A673 (cell line): Measurements from ENCODE around the gene SRSF7. TPM values are rescaled to one million over a fixed set of nuclear protein-coding genes. Genes with fewer than 3 reads are reported as not detected.

Experiments
- BruUV-seq: library from RNA; stranded (reverse); fragments of 400-500 nt; replicated peaks from 2 replicates; lab custom pipeline; 2021; lab: Mats Ljungman, UMichigan
- CTCF ChIA-PET: fragments of 300-600 bp; sonication (Branson Sonifier 250); formaldehyde crosslinking; loops from one replicate; lab custom pipeline; 2022; ENCODE audit warnings: antibody characterized with exemption; lab: Charles Lee
- POLR2A ChIA-PET: fragments of 300-600 bp; sonication (Branson Sonifier 250); formaldehyde crosslinking; loops from one replicate; lab custom pipeline; 2022; ENCODE audit warnings: antibody characterized with exemption; ENCODE audit not compliant: low non-redundant PET; lab: Charles Lee
- DNase-seq: peaks from one replicate; pipeline ENCODE4 v3.0.0-alpha.2; 2015; ENCODE audit warnings: low spot score
- H3K27ac ChIP-seq: fragments of 200-600 bp; sonication (generic); 2 replicates; pipeline ENCODE4 v1.5.1; 2016; ENCODE audit warnings: mixed run types, low read depth, mild to moderate bottlenecking, mixed read lengths, antibody characterized with exemption, low read length; ENCODE audit not compliant: poor library complexity, severe bottlenecking
- H3K27me3 ChIP-seq: fragments of 200-600 bp; sonication (generic); replicated peaks from 2 replicates; pipeline ENCODE4 v1.6.1; 2017; ENCODE audit warnings: mixed run types, low read depth, mild to moderate bottlenecking, mixed read lengths, antibody characterized with exemption, low read length; ENCODE audit not compliant: insufficient read depth, poor library complexity
- H3K36me3 ChIP-seq: fragments of 200-600 bp; sonication (generic); 2 replicates; pipeline ENCODE4 v1.6.1; 2016; ENCODE audit warnings: mixed run types, mild to moderate bottlenecking, mixed read lengths, antibody characterized with exemption, low read length; ENCODE audit not compliant: insufficient read depth, poor library complexity, severe bottlenecking
- H3K4me1 ChIP-seq: fragments of 200-600 bp; sonication (generic); 2 replicates; pipeline ENCODE4 v1.6.1; 2017; ENCODE audit warnings: mixed run types, mild to moderate bottlenecking, mixed read lengths, antibody characterized with exemption, low read length; ENCODE audit not compliant: insufficient read depth, poor library complexity, severe bottlenecking
- H3K4me3 ChIP-seq: fragments of 200-600 bp; sonication (generic); 2 replicates; pipeline ENCODE4 v1.5.1; 2016; ENCODE audit warnings: low read depth, mixed run types, mild to moderate bottlenecking, mixed read lengths, low read length; ENCODE audit not compliant: poor library complexity, severe bottlenecking
- H3K9me3 ChIP-seq: fragments of 200-600 bp; sonication (generic); 2 replicates; pipeline ENCODE4 v1.6.1; 2016; ENCODE audit warnings: mixed run types, low read depth, mild to moderate bottlenecking, mixed read lengths, antibody characterized with exemption, low read length; ENCODE audit not compliant: poor library complexity, severe bottlenecking
- CTCF ChIP-seq: fragments of 300-800, 200-600 bp; sonication (generic); conservative IDR thresholded peaks from 2 replicates; pipeline ENCODE4 v1.5.1; 2017; ENCODE audit warnings: low read depth, mild to moderate bottlenecking, antibody characterized with exemption, low read length, moderate library complexity, mixed read lengths
- EZH2 ChIP-seq: fragments of 200-600 bp; sonication (generic); IDR thresholded peaks from 2 replicates; pipeline ENCODE4 v1.6.1; 2017; ENCODE audit warnings: borderline replicate concordance, low read depth, mild to moderate bottlenecking, mixed read lengths, antibody characterized with exemption, low read length; ENCODE audit not compliant: poor library complexity, severe bottlenecking
- intact Hi-C: fragments of 100-400 bp; cut with micrococcal nuclease; formaldehyde crosslinking; loops from one replicate; pipeline ENCODE4 v1.10.0; 2022; ENCODE audit not compliant: unreplicated experiment
- total RNA-seq: library from RNA; stranded (reverse); gene quantifications from 2 replicates; pipeline ENCODE4 v1.2.3, GENCODE V29; 2021

SRSF7 gene
- total RNA-seq, 1 experiment from 2014 or later = 355 TPM

- Histone ChIP-seq H3K9me3 (no peaks in the 10 kb centered on the region), H3K27ac (no peak overlapping the region), H3K4me1 (peaks cover 18% of the 10 kb centered on the region), H3K4me3 (no peak overlapping the region), H3K27me3 (no peaks in the 10 kb centered on the region), H3K36me3 (no peaks in the 10 kb centered on the region)
- no TSS peak for BruUV-seq
- POLR2A ChIA-PET = interaction anchor here (0.7 kb wide), 1 partner anchor 20 kb away, joined by 6 read pairs; no protein-coding TSS in a partner anchor
- TF ChIP-seq CTCF (no peak), EZH2 (no peak)
- DNase-seq = peak; percentile 10
- intact Hi-C loops = no loop called here
- CTCF ChIA-PET = no interaction called here
Measured at GRCh38 chr2:38771632-38772031, 20.5 kb upstream of the SRSF7 start.

GRCh38 chr2:38765551-38765950 is 14.4 kb upstream of the SRSF7 start:
- no peak for DNase-seq
- no peak overlapping the region for H3K4me3 ChIP-seq
- H3K36me3 ChIP-seq = no peaks in the 10 kb centered on the region
- no peaks in the 10 kb centered on the region for H3K27me3 ChIP-seq
- H3K27ac ChIP-seq = no peak overlapping the region
- POLR2A ChIA-PET = no interaction called here
- H3K9me3 ChIP-seq = no peaks in the 10 kb centered on the region
- no TSS peak for BruUV-seq
- TF ChIP-seq EZH2 (no peak), CTCF (no peak)
- intact Hi-C loops = no loop called here
- H3K4me1 ChIP-seq = no peaks in the 10 kb centered on the region
- CTCF ChIA-PET = no interaction called here

DNA sequence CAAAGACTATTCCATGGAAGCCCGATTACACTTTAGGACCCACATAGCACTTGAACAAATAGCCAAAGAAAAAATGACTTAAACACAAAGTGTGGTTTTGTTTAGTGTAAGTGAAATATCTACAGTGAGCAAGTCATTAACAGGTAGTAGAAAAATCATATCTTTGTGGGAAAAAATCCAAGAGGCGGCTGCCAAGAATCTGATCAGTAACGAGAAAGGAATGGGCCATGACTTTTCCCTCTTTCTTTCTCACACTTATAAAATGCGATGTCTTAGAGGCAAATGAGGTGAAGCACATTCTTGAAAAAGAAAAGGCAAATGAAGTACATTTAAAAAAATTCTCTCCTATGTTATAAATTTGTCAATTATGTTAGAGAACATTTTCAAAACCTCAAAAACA is 14.0 kb upstream of the SRSF7 start:
- H3K27me3 ChIP-seq = no peaks in the 10 kb centered on the region
- ChIA-PET CTCF (no interaction called here), POLR2A (no interaction called here)
- H3K4me3 ChIP-seq = no peak overlapping the region
- BruUV-seq = no TSS peak
- no peaks in the 10 kb centered on the region for H3K36me3 ChIP-seq
- intact Hi-C loops = no loop called here
- TF ChIP-seq EZH2 (no peak), CTCF (no peak)
- no peaks in the 10 kb centered on the region for H3K4me1 ChIP-seq
- no peaks in the 10 kb centered on the region for H3K9me3 ChIP-seq
- DNase-seq = no peak
- H3K27ac ChIP-seq = no peak overlapping the region
